ENCODE results near the gene COQ8A.

- TF ChIP-seq CTCF (IDR thresholded peaks at IDR 0.05) (no peak), POLR2A (IDR thresholded peaks at IDR 0.05) (no peak)
Measured at GRCh38 chr1:226979115-226979516, 39.0 kb downstream of the COQ8A start.

Measured in adrenal gland (tissue), 5 donors.